ENCODE results near the gene FAM174C. TPM values are rescaled to one million over a fixed set of nuclear protein-coding genes. Genes with fewer than 3 reads are reported as not detected.

FAM174C gene
- total and polyA plus RNA-seq, 8 donors: 10.6 to 58.7 (median 19.4) TPM

DNA sequence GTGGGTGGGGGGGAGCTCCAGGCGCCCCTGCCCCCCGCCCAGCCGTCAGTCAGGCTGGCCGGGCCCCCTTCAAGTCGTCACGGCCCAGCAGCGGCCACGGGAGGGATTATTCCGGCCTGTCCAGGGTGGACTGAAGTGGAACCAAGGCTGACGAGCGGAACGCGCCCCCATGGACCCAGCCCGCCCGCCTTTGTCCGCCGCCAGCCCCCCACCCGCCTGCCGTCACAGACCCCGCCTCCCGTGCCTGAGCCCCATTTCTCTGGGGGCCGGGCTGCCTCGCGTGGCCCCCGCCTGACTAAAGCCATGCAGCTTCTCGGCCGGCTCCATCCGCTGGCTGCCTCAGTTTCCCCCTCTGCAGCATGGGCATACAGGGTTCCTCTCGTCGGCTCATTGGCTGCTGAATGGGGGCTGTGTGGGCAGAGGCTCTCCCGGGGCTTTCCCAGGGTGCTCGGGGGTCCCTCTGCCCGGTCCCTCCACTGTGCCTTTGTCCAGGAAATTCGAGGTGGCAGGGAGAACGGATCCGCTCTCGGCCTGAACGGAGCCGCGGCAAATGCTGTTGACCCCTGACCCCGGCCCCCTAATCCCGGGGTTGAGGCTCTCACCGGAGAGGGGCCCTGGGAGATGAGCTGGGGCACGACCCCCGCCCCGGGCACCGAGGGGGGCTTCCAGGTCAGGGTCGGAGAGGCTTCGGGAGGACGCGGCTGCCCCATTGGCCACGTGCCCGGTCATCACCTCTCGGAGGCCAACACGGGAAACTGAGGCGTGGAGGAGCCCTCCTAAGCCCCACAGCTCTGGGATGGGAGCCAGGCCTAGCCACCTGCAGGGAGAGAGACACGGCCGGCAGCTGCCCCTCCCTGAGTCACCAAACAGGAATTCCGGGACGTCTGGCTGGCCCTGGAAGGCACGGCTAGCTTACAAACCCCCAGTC is 37.7 kb downstream of the FAM174C start:
- Histone ChIP-seq H3K9me3 (no peaks in the 10 kb centered on the region), H3K36me3 (no peaks in the 10 kb centered on the region), H3K27me3 (peaks cover 18 to 97% of the 10 kb centered on the region in 2 donors), H3K4me1 (peaks cover 0 to 10% of the 10 kb centered on the region in 2 donors), H3K4me3 (no peak overlapping the region), H3K27ac (no peak overlapping the region)
- intact Hi-C loops (cut with DNase I): no loop called here
- peak in 1 of 4 donors; percentile 65 for DNase-seq
- TF ChIP-seq, protein P1, sequence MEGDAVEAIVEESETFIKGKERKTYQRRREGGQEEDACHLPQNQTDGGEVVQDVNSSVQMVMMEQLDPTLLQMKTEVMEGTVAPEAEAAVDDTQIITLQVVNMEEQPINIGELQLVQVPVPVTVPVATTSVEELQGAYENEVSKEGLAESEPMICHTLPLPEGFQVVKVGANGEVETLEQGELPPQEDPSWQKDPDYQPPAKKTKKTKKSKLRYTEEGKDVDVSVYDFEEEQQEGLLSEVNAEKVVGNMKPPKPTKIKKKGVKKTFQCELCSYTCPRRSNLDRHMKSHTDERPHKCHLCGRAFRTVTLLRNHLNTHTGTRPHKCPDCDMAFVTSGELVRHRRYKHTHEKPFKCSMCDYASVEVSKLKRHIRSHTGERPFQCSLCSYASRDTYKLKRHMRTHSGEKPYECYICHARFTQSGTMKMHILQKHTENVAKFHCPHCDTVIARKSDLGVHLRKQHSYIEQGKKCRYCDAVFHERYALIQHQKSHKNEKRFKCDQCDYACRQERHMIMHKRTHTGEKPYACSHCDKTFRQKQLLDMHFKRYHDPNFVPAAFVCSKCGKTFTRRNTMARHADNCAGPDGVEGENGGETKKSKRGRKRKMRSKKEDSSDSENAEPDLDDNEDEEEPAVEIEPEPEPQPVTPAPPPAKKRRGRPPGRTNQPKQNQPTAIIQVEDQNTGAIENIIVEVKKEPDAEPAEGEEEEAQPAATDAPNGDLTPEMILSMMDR (IDR thresholded peaks at IDR 0.05): no peak
- ATAC-seq: peak; percentile 53

DNA sequence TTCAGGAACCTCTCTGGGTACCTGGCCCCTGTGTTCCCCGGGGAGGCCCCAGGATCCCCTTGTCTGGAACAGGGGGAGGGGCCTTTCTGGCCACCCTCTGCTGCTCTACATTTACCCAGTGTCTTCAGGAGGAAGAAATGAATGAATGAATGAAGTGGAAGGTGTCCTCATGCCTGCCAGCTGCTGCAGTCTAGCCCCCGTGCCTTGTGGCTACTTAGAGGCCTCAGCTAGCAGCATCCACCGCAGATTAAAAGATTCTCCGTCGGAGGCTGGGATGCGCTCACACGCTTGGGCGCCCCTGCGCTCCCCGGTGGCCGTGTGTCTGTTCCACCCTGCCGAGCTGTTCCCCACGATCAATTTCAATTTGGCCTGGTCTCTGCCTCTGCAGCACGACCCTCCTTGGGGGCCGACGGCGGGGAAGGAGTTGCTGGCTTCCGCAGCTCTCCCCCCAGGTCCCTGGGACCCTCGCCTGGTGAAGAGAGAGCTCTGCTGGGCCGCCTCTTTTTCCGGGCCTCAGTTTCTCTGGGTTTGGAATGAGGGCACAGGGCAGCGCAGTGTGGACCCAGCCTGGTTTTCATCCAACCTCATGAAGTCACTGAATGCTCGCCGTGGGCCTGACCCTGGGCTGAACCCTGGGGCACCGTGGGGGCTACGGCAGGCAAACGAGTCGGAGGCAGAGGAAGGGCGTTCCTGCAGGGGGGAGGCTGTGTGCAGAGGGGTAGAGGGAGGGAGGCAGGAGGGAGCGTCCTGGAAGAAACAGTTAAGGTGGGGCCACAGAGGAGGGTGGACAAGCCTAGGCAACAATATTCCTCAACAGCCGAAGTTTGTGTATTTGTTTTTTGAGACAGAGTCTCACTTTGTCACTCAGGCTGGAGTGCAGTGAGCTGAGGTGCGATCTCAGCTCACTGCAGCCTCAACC is 38.6 kb downstream of the FAM174C start:
- no peaks in the 10 kb centered on the region for H3K9me3 ChIP-seq
- peaks cover 0 to 10% of the 10 kb centered on the region in 2 donors for H3K4me1 ChIP-seq
- H3K27me3 ChIP-seq: peaks cover 26 to 98% of the 10 kb centered on the region in 2 donors
- no peak overlapping the region for H3K27ac ChIP-seq
- no peak for ATAC-seq
- H3K36me3 ChIP-seq: no peaks in the 10 kb centered on the region
- intact Hi-C loops (cut with DNase I): no loop called here
- DNase-seq: peak in 1 of 4 donors; percentile 46
- H3K4me3 ChIP-seq: no peak overlapping the region
- TF ChIP-seq, protein P1 (IDR thresholded peaks at IDR 0.05): no peak

DNA sequence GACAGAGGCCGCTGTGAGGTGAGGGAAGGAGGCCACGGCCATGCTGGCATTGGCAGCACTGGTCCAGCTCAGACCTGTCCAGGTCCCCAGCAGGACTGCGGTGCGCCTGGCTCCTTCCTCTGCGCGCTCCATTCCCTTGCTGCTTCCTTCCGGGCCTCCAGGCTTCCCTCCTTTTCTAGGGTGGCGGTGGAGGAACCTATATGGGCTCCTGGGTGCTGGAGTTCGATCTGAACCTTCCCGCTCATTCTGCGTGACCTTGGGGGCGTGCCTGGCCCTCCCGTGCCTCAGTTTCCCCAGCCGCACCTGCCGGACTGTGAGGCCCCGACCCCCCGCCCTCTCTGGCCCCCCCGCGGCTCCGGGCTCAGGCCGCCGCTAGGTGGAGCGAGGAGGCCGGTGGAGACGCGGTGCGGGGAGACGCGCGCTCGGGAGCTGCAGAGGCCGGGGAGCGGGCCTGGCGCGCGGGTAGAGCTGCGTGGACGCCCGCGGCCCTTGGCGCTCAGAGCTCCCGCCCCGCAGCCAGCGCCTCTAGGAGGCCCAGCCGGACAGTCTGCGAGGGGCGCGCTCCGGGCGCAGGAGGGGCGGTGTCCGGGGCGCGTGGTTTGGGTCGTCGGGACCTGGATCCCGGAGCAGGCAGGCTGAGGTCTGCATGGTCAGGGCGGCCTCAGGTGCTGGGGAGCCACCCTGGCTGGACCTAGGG is 40.3 kb downstream of the FAM174C start:
- Histone ChIP-seq H3K4me1 (peaks cover 0 to 10% of the 10 kb centered on the region in 2 donors), H3K36me3 (no peaks in the 10 kb centered on the region), H3K4me3 (no peak overlapping the region), H3K9me3 (no peaks in the 10 kb centered on the region), H3K27ac (no peak overlapping the region), H3K27me3 (peaks cover 28 to 96% of the 10 kb centered on the region in 2 donors)
- DNase-seq (peak in 3 of 4 donors; percentile 37 to 82 (median 51)), ATAC-seq (peak; percentile 87)
- TF ChIP-seq, protein P1 (IDR thresholded peaks at IDR 0.05): peak; percentile 37 to 48
- intact Hi-C loops (cut with DNase I): no loop called here

DNA sequence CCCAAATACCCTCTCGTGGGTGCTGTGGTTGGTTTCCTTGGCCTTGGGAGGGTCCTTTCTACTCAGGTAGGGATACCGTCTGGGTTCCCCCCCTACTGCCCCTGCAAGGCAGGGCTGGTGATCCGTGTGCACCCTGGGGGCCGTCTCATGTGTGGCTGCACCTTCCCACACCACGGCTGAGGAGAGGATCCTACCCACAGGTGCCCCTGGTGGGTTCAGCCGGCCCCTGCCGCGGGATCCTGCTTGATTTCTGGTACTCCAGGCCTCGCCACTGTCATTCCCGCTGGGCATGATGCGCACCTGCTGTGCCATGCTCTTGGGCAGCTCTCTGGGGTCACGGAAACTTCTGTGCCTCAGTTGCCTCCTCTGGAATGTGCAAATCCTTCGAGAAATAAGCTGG is 41.1 kb downstream of the FAM174C start:
- Histone ChIP-seq H3K27ac (no peak overlapping the region), H3K27me3 (peaks cover 28 to 96% of the 10 kb centered on the region in 2 donors), H3K4me3 (no peak overlapping the region), H3K4me1 (peaks cover 0 to 10% of the 10 kb centered on the region in 2 donors), H3K36me3 (no peaks in the 10 kb centered on the region), H3K9me3 (no peaks in the 10 kb centered on the region)
- intact Hi-C loops (cut with DNase I): no loop called here
- TF ChIP-seq, protein P1 (IDR thresholded peaks at IDR 0.05): no peak
- DNase-seq (peak in 1 of 4 donors; percentile 65), ATAC-seq (no peak)

All from left lung (tissue), 10 donors.